NCI-H524 (cell line): ENCODE results near the gene HSPA4L.

Source experiments
- DNase-seq, 2 experiments: peaks; one replicate each; lab custom pipeline; 2025; lab: John Stamatoyannopoulos, UW

HSPA4L gene

DNA sequence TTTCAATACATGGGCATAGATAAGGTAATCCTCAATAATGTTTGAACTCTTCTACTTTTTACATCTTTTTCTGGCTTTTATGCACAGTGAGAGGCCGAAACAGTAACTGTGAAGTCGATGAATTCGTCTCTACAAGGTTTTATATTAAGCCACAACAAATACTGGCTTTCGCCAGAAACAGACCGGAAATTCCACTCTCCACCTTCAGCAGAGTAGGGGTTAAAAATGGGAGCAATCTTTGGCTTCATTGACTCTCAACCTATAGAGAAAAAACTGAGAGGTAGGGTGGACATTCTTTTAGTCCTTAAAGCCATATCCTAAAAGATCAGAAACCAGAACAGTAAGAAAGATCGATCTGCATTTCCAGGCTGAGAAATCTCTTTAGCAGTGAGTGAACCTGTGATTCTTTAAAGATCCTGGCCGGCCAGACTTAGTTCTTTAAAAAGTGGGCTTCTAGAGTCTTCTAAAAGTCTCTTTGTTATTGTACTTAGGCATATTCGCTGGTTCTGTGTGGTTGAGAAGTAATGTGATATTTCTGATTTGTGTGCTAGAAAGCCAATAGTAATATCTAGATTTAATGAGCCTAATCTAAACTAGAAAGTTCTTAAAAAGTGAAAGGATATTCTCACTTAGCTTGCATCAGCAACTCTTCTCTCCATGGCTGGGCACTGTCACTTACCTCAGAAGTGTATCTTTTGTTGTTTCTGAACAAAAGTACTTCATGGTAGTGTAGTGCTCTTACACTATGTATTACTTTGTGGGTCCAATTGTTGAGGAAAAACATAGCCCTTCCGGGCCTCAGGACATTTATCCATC, 2.0 kb downstream of the HSPA4L start:
- no peak for DNase-seq

DNA sequence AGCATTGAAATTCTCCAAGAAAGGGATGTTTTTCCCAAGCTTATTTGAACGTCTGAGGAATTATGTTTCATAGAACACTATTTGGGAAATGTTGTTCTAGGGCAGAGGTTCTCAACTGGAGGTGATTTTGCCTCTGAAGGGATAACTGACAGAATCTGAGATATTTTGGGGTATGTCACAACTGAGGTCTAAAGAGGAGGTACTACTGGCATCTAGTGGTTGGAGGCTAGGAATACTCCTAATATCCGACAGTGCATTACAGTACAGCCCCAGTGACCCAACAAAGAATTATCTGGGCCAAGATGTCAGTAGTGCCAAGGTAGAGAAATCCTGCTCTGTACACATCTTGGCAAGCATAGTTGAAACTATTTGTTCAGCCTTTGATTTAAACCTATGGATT, 6.4 kb downstream of the HSPA4L start:
- DNase-seq = peak in 1 of 2 experiments; percentile 4

DNA sequence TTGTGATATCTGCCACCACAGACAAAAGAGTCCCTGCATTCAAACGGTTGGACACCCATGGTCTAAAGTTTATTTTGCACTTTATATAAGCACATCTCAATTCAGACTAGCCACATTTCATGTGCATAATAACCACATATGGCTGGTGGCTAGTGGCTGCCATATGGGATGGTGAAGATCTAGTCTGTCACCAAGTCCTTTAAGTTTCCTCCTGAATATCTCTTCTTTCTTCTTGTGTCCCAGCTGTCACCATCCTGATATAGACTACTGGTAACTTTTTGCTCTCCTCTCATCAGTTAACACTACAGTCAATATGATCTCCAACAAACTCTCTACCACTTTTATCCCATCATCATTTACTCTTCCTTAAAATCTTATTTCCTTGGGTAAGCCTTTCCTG, 9.3 kb downstream of the HSPA4L start:
- DNase-seq = peak in 1 of 2 experiments; percentile 22

DNA sequence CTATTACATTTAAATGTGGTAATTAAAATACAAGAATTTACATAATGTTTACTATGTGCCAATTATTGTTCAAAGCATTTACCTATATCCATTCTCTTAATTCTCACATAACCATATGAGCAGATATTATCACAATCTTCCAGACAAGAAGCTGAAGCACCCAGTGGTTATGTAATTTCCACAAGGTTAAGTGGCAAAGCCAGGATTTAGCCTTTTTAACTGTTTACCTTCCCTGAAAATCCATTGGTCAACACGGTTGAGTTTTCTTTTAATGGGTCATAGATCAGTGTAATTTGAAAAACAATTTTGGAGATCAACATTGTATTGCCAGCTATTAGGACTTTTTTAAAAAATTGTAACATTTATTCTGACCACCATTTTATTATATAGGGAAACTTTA, 11.4 kb downstream of the HSPA4L start:
- no peak for DNase-seq

DNA sequence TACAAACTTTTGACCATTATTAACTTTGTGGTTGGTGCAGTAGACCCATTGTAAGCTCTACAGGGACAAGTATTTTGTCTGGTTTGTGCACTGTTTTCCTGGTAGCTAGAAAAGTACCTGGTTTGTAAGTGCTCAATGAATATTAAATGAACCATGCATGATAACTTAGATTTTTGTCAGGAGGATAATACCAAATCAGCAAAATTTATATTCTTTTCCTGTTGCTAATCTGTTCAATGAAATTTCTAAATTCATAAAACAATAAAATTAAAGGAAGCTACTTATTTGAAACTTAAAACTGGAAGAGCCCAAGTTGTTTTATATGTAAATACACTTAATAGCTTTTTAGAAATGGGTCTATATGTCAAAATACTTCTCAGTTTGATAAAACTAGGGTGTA, 17.6 kb downstream of the HSPA4L start:
- DNase-seq = no peak

DNA sequence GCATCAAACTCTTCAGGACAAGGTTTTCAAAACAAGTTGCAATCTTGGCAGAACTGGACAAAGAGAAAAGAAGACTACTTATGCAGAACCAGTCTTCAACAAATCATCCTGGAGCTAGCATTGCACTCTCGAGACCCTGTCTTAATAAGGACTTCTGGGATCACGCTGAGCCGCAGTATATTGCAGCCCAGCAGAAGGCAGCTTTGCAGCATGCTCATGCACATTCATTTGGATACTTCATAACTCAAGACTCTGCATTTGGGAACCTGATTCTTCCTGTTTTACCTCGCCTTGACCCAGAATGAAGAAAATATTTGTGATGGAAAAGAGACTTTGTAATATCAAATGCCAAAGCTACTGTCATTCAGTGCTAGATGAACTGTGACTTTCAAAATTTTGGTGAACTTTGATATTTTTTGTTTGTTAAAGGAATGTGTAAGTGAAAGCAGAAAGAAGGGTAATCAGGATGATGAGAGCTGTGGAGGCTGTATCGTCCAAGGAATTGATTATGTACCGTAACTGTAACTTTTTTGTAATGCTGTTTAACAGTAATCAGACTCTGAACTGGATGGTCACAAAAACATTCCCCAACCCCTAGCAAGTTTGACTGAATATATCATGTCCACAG, 27.2 kb downstream of the HSPA4L start:
- no peak for DNase-seq

DNA sequence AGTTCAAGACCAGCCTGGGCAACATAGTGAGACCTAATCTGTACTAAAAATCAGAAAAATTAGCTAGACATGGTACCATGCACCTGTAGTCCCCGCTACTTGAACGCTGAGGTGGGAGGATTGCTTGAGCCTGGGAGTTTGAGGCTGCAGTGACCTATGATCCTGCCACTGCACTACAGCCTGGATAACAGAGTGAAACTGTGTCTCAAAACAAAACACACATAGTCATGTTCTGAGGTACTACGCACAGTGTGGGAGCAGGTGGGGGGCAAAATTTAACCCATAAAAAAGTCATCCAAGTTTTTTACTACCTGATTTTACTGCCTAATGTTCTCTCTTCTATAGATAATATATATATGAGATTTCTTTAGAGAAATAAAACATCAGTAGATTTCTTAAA, 28.4 kb downstream of the HSPA4L start:
- DNase-seq = no peak

DNA sequence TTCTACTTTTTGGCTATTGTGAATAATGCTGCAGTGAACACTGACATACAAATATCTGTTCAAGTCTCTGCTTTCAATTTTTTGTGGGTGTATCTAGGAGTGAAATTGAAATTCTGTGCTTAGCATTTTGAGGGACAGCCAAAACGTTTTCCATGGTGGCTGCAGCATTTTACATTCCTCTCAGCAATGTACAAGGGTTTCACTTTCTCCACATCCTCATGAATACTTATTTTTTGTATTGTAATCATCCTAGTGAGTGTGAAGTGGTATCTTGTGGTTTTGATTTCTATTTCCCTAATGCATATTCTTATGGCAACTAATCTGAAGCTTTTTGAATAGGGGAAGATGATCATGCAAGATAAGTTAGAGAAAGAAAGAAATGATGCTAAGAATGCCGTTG, 40.3 kb downstream of the HSPA4L start:
- no peak for DNase-seq

DNA sequence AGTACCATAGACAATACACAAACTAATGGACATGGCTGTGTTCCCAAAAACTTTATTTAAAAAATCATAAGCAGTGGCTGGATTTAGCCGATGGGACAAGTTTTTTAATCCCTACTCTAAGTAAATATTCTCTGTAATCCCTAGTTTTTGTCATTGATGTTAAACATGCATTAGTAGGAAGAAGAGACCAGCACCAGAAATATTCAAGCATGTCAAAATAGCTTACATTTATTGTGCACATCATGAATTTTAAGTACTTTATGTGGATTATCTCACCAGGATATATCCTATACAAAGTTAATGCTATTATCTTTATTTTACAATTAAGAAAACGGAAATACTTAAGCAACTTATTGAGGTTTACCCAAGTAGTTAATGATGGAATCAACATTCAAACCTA, 46.0 kb downstream of the HSPA4L start:
- no peak for DNase-seq

DNA sequence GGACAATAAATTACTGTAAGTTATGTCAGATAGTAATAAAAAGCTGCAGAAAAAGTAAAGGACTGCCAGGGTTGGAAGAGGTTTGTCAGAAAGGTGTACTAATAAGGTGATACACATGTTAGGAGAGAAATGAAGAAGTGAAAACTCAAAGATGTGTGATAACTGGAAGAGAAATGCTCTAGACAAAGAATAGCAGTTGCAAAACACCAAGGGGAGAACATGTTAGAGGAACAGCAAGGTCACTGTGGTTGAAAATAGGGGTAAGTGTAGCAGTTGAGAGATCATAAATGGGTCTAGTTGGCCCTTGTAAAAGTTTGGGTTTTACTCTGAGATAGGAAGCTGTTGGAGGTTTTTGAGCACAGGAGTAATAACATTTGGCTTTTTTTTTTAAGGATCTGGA, 46.9 kb downstream of the HSPA4L start:
- DNase-seq = no peak

DNA sequence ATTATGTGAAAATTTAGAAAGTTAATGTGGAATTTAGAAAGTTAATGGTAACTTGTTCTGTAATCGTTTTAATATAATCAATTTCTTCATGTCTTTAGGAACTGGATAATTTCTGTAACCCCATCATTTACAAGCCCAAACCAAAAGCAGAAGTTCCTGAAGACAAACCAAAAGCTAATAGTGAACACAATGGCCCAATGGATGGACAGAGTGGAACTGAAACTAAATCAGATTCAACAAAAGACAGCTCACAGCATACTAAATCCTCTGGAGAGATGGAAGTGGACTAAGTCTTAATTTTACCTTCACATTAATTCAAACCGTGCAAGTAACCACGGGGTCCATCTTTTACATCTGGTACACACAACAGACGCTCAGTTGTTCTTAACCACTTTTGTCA, 50.5 kb downstream of the HSPA4L start:
- no peak for DNase-seq

DNA sequence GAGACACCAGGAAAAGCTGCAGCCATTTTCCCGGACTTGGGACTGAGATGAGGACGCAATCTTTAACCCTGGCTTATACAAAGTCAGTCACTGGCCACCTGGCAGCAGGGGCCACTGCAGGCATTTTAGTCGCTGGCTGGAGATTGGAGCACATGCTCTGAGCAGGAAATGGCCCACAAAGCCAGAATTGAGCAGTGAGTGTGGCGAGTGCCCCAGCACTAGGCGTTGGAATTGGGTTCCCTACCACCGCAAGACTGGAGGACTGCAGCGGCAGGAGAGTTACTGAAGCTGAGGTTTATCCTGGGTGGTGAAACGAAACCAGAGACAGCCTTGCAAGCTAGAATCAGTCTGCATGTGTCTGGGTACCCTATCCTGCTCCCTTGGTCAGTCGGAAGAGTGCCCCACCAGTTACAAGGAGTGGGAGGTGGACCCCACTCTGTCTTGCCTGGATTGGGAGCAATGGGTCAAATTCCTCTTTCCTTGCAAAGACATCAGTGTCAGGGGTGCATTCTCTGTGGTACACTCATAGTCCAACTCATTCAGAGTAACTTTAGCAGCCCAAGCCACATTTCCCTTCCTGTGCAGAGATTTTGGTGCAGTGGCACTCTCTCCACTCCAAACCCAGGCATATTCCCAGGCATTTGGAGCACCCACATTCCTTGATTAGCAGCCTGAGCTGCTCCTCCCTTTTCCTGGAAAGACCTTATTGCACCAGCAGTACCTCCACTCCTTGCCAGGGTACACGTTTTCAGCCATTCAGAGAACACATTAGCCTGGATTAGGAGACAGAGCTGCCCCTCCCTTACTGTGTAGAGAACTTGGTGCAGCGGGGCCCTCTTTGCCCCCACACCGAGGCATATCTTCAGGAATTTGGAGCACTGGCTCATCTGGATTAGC, 61.8 kb downstream of the HSPA4L start:
- DNase-seq = no peak

DNA sequence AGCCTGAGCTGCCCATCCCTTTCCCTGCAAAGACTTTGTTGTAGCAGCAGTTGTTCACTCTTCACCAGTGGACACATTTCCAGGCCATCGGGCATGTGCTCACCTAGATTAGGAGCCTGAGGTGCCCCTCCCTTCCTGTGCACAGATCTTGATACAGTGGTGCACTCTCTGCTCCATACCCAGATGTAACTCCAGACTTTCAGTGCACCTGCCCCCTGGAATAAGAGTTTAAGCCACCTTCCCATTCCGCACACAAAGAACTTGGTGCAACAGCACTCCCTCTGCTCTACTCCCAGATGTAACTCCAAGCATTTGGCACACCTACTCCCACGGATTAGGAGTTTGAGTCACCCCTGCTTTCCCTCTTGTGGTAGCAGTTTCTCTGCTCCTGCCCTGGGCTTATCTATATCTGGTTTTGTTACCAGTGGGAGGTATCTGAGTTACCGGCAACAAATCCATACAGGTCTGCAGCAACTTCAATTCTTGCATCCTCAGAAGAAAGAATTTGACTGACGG, 62.5 kb downstream of the HSPA4L start:
- DNase-seq = no peak

DNA sequence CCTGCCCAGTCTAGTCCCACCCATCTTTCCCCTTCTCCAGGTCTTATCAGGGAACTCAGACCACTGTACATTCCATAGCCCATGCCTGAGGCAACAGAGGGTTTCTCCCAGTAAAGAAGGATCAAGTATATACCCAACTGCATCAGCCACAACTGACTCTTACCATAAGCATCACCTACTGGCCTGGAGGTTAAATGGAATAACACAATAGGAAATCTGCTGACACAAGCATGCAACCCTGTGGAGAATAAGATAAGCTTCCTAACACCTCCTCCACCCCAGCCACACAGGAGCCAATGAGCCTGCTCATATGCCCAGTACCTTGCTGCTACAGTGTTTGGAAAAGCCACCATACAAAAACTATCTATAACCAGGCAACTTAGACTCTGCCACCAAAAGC, 63.9 kb downstream of the HSPA4L start:
- no peak for DNase-seq

DNA sequence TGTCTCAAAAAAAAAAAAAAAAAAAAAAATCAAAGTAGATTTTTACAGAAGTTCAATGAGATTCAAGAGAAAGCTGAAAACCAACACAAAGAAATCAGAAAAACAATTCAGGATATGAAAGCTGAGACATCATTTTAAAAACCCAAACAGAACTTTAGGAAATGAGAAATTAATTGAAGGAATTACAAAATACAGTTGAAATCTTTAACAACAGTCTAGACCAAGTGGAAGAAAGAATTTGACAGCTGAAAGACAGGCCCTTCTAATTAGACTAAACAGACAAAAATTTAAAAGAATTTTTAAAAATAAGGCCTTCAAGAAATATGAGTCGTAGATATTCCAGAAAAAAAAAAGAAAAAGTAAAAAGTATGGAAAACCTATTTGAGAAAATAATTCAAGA, 64.6 kb downstream of the HSPA4L start:
- no peak for DNase-seq

DNA sequence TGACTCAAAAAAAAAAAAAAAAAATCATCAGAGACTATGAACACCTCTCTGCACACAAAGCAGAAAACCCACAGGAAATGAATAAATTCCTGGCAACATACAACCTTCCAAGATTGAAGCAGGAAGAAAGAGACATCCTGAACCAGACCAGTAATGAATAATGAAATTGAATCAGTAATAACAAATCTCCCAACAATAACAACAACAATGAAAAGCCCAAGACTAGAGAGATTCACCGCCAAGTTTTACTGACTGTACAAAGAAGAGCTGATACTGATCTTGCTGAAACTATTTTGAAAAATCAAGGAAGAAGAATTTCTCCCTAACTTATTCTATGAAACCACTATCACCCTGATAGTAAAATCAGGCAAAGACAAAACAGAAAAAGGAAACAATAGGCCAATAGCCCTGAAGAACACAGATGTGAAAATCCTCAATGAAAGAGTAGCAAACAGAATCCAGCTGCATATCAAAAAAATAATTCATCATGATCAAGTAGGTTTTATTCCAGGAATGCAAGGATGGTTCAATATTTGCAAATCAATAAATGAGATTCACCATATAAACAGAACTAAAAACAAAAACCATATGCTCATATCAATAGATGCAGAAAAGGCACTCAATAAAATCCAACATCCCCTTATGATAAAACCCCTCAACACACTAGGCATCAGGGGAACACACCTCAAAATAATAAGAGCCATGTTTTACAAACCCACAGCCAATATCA, 67.5 kb downstream of the HSPA4L start:
- DNase-seq = no peak

DNA sequence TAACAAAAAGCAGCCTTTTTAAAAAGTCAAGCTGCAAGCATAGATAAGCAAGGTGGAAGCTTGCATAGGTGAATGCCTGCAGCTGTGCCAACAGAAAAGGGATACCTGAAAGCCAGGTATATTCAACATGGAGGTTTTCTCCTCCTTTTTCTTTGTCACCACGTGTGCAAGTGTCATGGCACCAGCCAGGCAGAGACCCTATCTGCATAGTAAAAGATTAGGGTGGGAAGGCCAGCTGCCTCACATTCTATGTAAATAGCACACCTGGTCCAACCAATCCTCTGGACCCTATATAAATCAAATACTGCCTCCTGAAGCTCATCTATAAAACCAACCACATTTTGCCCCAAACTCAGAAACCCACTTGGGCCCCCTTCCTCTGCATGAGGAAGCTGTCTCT, 70.5 kb downstream of the HSPA4L start:
- DNase-seq = no peak

DNA sequence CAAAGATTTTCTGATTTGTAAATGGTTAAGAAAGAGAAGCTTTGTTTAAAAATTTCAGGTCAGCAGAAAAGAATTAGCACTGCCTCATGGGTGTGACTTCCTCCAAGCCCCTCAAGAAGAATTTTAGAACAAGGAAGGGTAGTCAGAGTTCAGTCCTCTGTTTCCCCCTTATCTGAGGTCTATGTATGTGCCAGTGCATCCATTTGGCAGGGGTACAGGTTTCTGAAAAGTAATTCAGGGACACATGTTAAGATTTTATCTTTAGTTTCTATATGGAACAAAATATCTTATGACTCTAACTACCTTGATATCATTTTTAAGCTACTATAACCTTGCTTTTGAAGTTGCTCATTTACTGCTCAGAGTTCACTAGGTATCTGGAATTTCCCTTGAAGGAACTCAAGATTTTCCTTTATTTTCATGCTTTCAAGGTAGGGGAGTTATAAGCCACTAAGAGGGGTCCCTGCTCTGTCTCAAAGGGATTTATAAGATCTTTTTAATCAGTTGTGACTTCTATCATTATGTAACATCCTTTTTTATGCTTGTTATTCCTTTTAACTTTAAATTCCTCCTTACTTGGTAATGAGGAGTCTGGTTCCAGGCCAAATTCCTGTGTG, 74.2 kb downstream of the HSPA4L start:
- no peak for DNase-seq

DNA sequence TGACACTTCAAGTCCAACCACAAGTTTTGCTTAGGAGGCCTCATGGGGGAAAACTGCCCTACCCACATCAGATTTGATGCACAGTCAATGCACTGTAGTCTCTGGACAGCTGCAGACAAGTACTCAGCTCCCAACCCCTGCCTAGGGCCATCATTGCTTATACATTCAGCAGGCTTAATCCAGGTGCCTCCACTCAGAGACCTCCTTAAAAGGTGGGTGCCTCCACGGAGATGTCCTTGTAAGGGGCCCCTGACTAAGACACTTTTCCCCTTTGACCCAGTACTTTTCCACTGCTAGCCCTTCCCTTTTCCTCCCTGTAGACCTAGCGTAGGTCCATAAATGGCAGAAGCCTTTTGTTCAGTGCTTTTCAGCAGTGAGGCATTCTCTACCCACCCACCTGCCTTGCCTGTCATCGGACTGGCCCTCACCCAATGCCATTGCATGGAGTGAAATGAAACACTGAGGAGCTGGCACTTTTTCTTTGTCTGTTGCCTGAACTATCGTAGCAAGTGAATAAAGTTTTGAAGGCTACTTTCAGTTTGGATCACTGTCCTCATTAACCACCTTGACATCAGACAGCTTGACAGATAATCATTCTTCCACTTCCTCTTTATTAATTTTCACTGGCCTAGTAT, 74.8 kb downstream of the HSPA4L start:
- no peak for DNase-seq

DNA sequence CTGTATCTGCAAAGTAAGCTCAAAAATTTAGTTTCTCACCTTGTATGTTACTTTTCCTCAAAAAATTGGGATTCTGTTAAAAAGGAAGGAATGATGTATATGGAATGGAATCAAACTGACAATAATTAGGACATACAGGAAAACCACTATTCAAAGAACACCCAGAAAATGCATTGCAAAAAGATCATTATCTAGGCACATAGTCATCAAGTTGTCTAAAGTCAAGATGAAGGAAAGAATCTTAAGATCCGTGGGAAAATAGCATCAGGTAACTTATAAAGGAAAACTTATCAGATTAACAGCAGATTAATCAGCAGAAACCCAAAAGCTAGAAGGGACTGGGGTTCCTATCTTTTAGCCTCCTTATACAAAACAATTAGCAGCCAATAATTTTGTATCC, 75.5 kb downstream of the HSPA4L start:
- no peak for DNase-seq

DNA sequence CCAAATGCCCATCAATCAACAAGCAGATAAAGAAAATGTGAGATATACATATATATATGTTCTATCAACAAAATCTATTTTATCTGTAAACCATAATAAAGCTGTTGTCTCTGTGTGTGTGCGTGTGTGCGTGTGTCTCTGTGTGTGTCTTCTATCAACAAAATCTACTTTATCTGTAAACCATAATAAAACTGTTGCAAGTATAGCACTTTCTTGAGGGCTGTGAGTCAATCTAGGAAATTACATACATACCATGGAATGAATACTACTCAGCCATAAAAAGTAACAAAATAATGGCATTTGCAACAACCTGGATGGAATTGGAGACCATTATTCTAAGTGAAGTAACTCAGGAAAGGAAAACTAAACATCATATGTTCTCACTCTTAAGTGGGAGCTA, 86.1 kb downstream of the HSPA4L start:
- DNase-seq = no peak
